ENCODE results near the gene SPATA20. TPM values are rescaled to one million over a fixed set of nuclear protein-coding genes. Genes with fewer than 3 reads are reported as not detected.

Gene SPATA20
- total RNA-seq, 4 donors from 2014 or later = 27.6 to 56.0 (median 40.6) TPM

GRCh38 chr17:50542795-50543774, 3.9 kb upstream of the SPATA20 start:
- peak in 1 of 2 donors; percentile 56 for DNase-seq (ENCODE audit: low spot score in 2 of 2)
- intact Hi-C loops (cut with DNase I; ENCODE audit: low total_unique reads) = no loop called here
- WGBS, 2 donors = 55 to 63% methylated on average over 16 of the region's 16 CpGs
- no peak for TF ChIP-seq CTCF (IDR thresholded peaks at IDR 0.05)
- no peak for TF ChIP-seq POLR2A (IDR thresholded peaks at IDR 0.05)
- H3K4me3 ChIP-seq (ENCODE audit: low read depth, poor library complexity, severe bottlenecking) = no peak overlapping the region

GRCh38 chr17:50544516-50544915, 2.5 kb upstream of the SPATA20 start:
- intact Hi-C loops (cut with DNase I; ENCODE audit: low total_unique reads) = no loop called here

GRCh38 chr17:50545311-50545710, 1.7 kb upstream of the SPATA20 start:
- WGBS, 2 donors = 46 to 48% methylated on average over 8 of the region's 8 CpGs
- intact Hi-C loops (cut with DNase I; ENCODE audit: low total_unique reads) = loop anchor here (5.0 kb wide), 1 partner anchor 82 kb away; no protein-coding TSS in a partner anchor
- no peak for TF ChIP-seq CTCF (IDR thresholded peaks at IDR 0.05)

More at GRCh38 chr17:50544516-50544915, 2.5 kb upstream of the SPATA20 start:
- H3K4me3 ChIP-seq (ENCODE audit: low read depth, poor library complexity, severe bottlenecking) = no peak overlapping the region
- 57 to 59% methylated on average over 7 of the region's 7 CpGs for WGBS, 2 donors
- TF ChIP-seq CTCF (IDR thresholded peaks at IDR 0.05) (no peak), POLR2A (IDR thresholded peaks at IDR 0.05) (no peak)
- DNase-seq (ENCODE audit: low spot score in 2 of 2) = no peak

GRCh38 chr17:50546701-50547034, 306 bp upstream of the SPATA20 start:
- no peak for DNase-seq (ENCODE audit: low spot score in 2 of 2)
- WGBS, 2 donors = 44 to 60% methylated on average over 3 to 4 of the region's 4 CpGs
- intact Hi-C loops (cut with DNase I; ENCODE audit: low total_unique reads) = loop anchor here (5.0 kb wide), 1 partner anchor 81 kb away; no protein-coding TSS in a partner anchor
- TF ChIP-seq CTCF (IDR thresholded peaks at IDR 0.05) (peak in 1 of 3 donors; percentile 99), POLR2A (IDR thresholded peaks at IDR 0.05) (no peak)
- no peak overlapping the region for H3K4me3 ChIP-seq (ENCODE audit: low read depth, poor library complexity, severe bottlenecking)

More at GRCh38 chr17:50545311-50545710, 1.7 kb upstream of the SPATA20 start:
- H3K4me3 ChIP-seq (ENCODE audit: low read depth, poor library complexity, severe bottlenecking) = no peak overlapping the region
- no peak for DNase-seq (ENCODE audit: low spot score in 2 of 2)

- TF ChIP-seq CTCF (IDR thresholded peaks at IDR 0.05) (no peak), POLR2A (IDR thresholded peaks at IDR 0.05) (no peak)
- no peak overlapping the region for H3K4me3 ChIP-seq (ENCODE audit: low read depth, poor library complexity, severe bottlenecking)
- WGBS, 2 donors = 29 to 36% methylated on average over 4 to 5 of the region's 5 CpGs
- peak in 1 of 2 donors; percentile 86 for DNase-seq (ENCODE audit: low spot score in 2 of 2)
- intact Hi-C loops (cut with DNase I; ENCODE audit: low total_unique reads) = loop anchor here (5.0 kb wide), 1 partner anchor 80 kb away; no protein-coding TSS in a partner anchor
Measured at GRCh38 chr17:50547736-50548083, 736 bp downstream of the SPATA20 start.
